HepG2 (cell line): ENCODE data around the gene ERF. TPM values are rescaled to one million over a fixed set of nuclear protein-coding genes. Genes with fewer than 3 reads are reported as not detected.
A peak's percentile ranks its signal among the peaks of the same experiment; 100 is the strongest.

ENCODE experiments used
- AGO1 ChIP-seq: fragments of 200-400 bp; formaldehyde crosslinking; IDR thresholded peaks from 2 replicates; pipeline ENCODE4 v1.6.1; 2017; ENCODE audit warnings: mild to moderate bottlenecking, low read depth, low read length, moderate library complexity; ENCODE audit not compliant: poor library complexity, severe bottlenecking
- HDAC2 ChIP-seq: sonication (generic); formaldehyde crosslinking; IDR thresholded peaks from 2 replicates; pipeline ENCODE4 v1.4.0; 2020; ENCODE audit warnings: missing genetic modification reagents
- HIVEP1 ChIP-seq: sonication (generic); formaldehyde crosslinking; IDR thresholded peaks from 2 replicates; pipeline ENCODE4 v1.4.0; 2020; ENCODE audit warnings: mild to moderate bottlenecking, missing genetic modification reagents
- HNRNPH1 ChIP-seq: fragments of 200-400 bp; formaldehyde crosslinking; optimal IDR thresholded peaks from 2 replicates; pipeline ENCODE3; 2017; ENCODE audit warnings: mild to moderate bottlenecking, low read depth, low read length
- IRF2 ChIP-seq: IDR thresholded peaks from 2 replicates; pipeline ENCODE4 v1.6.1; 2018; ENCODE audit warnings: missing genetic modification reagents, missing compliant biosample characterization
- LCORL ChIP-seq, 2 experiments: fragments of 450-650 bp in 1 of 2; sonication (generic) in 1 of 2; formaldehyde crosslinking in 1 of 2; IDR thresholded peaks; 2 replicates each; pipeline versions ENCODE4 v1.5.0 to v1.6.1; 2017 to 2020; ENCODE audit warnings: antibody characterized with exemption in 1 of 2, missing genetic modification reagents in 1 of 2
- NFRKB ChIP-seq: fragments of 450-650 bp; IDR thresholded peaks from 2 replicates; pipeline ENCODE4 v1.6.1; 2017
- NR2F1 ChIP-seq, 2 experiments: fragments of 450-650 bp in 1 of 2; formaldehyde crosslinking in 1 of 2; IDR thresholded peaks; 2 replicates each; pipeline versions ENCODE4 v1.5.0 to v1.6.1; 2016 to 2020; ENCODE audit warnings: mild to moderate bottlenecking in 1 of 2, missing compliant biosample characterization in 1 of 2, missing genetic modification reagents in 1 of 2, moderate library complexity in 1 of 2
- SATB2 ChIP-seq: sonication (generic); formaldehyde crosslinking; IDR thresholded peaks from 2 replicates; pipeline ENCODE4 v1.5.0; 2020; ENCODE audit warnings: missing genetic modification reagents
- SCMH1 ChIP-seq: sonication (generic); formaldehyde crosslinking; IDR thresholded peaks from 2 replicates; pipeline ENCODE4 v1.9.0; 2021; ENCODE audit warnings: missing genetic modification reagents, mild to moderate bottlenecking, borderline replicate concordance
- SMYD3 ChIP-seq: sonication (generic); formaldehyde crosslinking; IDR thresholded peaks from 2 replicates; pipeline ENCODE4 v1.8.1; 2023; ENCODE audit warnings: mild to moderate bottlenecking, missing genetic modification reagents
- ZFP41 ChIP-seq: sonication (generic); formaldehyde crosslinking; IDR thresholded peaks from 2 replicates; pipeline ENCODE4 v1.4.0; 2020; ENCODE audit warnings: mild to moderate bottlenecking, missing genetic modification reagents, borderline replicate concordance
- ZNF121 ChIP-seq: sonication (generic); formaldehyde crosslinking; IDR thresholded peaks from 2 replicates; pipeline ENCODE4 v1.5.0; 2020; ENCODE audit warnings: mild to moderate bottlenecking, missing genetic modification reagents
- ZNF232 ChIP-seq: sonication (generic); formaldehyde crosslinking; IDR thresholded peaks from 2 replicates; pipeline ENCODE4 v1.4.0; 2020; ENCODE audit warnings: missing genetic modification reagents, borderline replicate concordance
- ZNF329 ChIP-seq: sonication (generic); formaldehyde crosslinking; IDR thresholded peaks from 2 replicates; pipeline ENCODE4 v1.9.0; 2021; ENCODE audit warnings: low read depth, mild to moderate bottlenecking, missing genetic modification reagents
- ZNF337 ChIP-seq: sonication (generic); formaldehyde crosslinking; IDR thresholded peaks from 2 replicates; pipeline ENCODE4 v1.5.1; 2020; ENCODE audit warnings: missing genetic modification reagents, low read depth, mild to moderate bottlenecking, borderline replicate concordance
- ZNF383 ChIP-seq: sonication (generic); formaldehyde crosslinking; IDR thresholded peaks from 2 replicates; pipeline ENCODE4 v1.4.0; 2020; ENCODE audit warnings: missing genetic modification reagents, mild to moderate bottlenecking, borderline replicate concordance
- ZNF431 ChIP-seq: sonication (generic); formaldehyde crosslinking; IDR thresholded peaks from 2 replicates; pipeline ENCODE4 v1.9.0; 2022; ENCODE audit warnings: missing genetic modification reagents, low read depth, mild to moderate bottlenecking, borderline replicate concordance
- ZNF766 ChIP-seq: sonication (generic); formaldehyde crosslinking; IDR thresholded peaks from 2 replicates; pipeline ENCODE4 v1.5.0; 2020; ENCODE audit warnings: missing genetic modification reagents, borderline replicate concordance
- polyA plus RNA-seq, 8 experiments: library from polyadenylated mRNA; depleted of rRNA in 3 of 8; stranded (reverse) in 7 of 8; unstranded in 1 of 8; fragments of >200 nt; fragmentation: Illumina TruSeq in 4 of 8; extraction: Trizol in 4 of 8; gene quantifications; 2 replicates each; pipeline versions ENCODE4 v1.2.1 to v1.2.3, GENCODE V29; 2011 to 2016; ENCODE audit warnings: low read depth in 4 of 8, missing spikeins in 1 of 8, mixed read lengths in 1 of 8; ENCODE audit not compliant: insufficient read depth in 1 of 8
- total RNA-seq, 5 experiments: library from RNA; depleted of rRNA; stranded (reverse); fragments of >200 nt; fragmentation: Illumina TruSeq; extraction: Trizol; gene quantifications; 2 replicates each; pipeline ENCODE4 v1.2.3, GENCODE V29; 2016; ENCODE audit warnings: low read depth in 1 of 5
- TF ChIP-seq, protein P1 (sequence below), 2 experiments: IDR thresholded peaks; 2 replicates each; pipeline ENCODE4 v1.6.1; 2011 to 2012; ENCODE audit warnings: low read length in 2 of 2, borderline replicate concordance in 1 of 2, low read depth in 1 of 2, mild to moderate bottlenecking in 1 of 2, moderate library complexity in 1 of 2
- TF ChIP-seq, protein P2 (sequence below): sonication (generic); formaldehyde crosslinking; conservative IDR thresholded peaks from 2 replicates; pipeline ENCODE4 v1.8.0; 2022; ENCODE audit warnings: missing genetic modification reagents
- TF ChIP-seq, protein P3 (sequence below), 2 experiments: fragments of 450-650 bp in 1 of 2; sonication (generic) in 1 of 2; formaldehyde crosslinking; IDR thresholded peaks; 2 replicates each; pipeline versions ENCODE4 v1.5.0 to v1.8.0; 2020 to 2022; ENCODE audit warnings: mild to moderate bottlenecking in 1 of 2, missing genetic modification reagents in 1 of 2

The ERF gene
- total and polyA plus RNA-seq, 2 of the 13 experiments (the other 11 are each of a cell fraction or from before 2014, with no cell fraction given): 67.1 to 69.9 TPM

DNA sequence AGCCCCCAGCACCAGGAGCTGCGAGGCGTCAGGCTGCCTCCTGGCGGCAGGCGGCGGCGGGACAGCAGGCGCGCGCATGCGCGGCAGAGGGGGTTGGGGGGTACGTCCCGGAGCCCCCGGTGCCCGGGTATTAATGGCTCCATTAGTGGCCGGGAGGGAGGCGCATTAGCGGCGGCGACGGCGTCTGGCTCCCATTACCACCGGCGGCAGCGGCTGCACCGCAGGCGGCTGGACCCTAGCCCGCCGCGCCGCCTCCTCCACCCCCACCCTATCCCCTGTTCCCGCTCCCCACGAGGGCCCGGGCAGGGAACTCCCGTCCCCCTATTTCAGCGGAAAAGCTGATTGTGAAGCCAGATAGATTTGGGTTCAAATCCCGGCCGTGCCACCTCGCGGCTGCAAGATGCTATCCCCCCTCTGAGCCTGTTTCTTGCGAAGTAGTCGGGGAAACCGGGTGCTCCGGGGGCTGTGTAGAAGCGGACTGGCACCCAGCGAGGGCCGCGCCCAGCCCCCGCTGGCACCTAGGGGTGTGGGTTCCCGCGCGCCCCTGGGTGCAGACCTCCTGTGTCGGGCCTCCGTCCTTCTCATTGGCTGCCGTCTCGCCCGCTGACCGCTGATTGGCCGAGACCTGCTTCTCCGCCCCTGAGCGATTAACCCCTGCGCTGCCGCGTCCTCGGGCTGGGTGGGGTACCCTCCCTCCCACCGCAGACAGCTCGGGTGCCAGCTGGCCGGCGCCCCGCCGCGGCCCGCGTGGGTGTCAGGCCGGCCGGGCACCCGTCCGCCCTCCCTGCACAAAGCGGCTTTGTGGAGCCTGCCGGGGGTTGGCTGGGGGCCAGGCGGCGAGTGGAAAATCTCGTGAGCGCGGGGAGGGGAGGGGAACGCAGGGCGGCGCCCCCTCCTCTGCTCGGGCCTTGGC, 25.2 kb upstream of the ERF start (continued):
- TF ChIP-seq ZNF431 (CRISPR knock-in tag) (no peak), ZNF383 (no peak), SATB2 (CRISPR knock-in tag) (0 out of 2 replicates have a peak, but pooled peaks have one; percentile 58), ZNF121 (CRISPR knock-in tag) (no peak), HNRNPH1 (no peak), LCORL (IDR thresholded peaks at IDR 0.05) (no peak), LCORL (CRISPR knock-in tag; IDR thresholded peaks at IDR 0.05) (peak; percentile 14; the same call in 1 of the 2 replicates), AGO1 (peak; percentile 87), NR2F1 (CRISPR knock-in tag; IDR thresholded peaks at IDR 0.05) (no peak), IRF2 (CRISPR knock-in tag) (no peak), ZNF337 (no peak), SMYD3 (CRISPR knock-in tag) (no peak), ZNF766 (CRISPR knock-in tag) (no peak; the same call in 1 of the 2 replicates), HIVEP1 (CRISPR knock-in tag) (peak; percentile 81), HDAC2 (no peak), SCMH1 (no peak), NFRKB (no peak), ZNF232 (peak; percentile 45; the same call in 1 of the 2 replicates), ZNF329 (CRISPR knock-in tag) (no peak; the same call in 1 of the 2 replicates), ZFP41 (CRISPR knock-in tag) (no peak)
- TF ChIP-seq, protein P1, sequence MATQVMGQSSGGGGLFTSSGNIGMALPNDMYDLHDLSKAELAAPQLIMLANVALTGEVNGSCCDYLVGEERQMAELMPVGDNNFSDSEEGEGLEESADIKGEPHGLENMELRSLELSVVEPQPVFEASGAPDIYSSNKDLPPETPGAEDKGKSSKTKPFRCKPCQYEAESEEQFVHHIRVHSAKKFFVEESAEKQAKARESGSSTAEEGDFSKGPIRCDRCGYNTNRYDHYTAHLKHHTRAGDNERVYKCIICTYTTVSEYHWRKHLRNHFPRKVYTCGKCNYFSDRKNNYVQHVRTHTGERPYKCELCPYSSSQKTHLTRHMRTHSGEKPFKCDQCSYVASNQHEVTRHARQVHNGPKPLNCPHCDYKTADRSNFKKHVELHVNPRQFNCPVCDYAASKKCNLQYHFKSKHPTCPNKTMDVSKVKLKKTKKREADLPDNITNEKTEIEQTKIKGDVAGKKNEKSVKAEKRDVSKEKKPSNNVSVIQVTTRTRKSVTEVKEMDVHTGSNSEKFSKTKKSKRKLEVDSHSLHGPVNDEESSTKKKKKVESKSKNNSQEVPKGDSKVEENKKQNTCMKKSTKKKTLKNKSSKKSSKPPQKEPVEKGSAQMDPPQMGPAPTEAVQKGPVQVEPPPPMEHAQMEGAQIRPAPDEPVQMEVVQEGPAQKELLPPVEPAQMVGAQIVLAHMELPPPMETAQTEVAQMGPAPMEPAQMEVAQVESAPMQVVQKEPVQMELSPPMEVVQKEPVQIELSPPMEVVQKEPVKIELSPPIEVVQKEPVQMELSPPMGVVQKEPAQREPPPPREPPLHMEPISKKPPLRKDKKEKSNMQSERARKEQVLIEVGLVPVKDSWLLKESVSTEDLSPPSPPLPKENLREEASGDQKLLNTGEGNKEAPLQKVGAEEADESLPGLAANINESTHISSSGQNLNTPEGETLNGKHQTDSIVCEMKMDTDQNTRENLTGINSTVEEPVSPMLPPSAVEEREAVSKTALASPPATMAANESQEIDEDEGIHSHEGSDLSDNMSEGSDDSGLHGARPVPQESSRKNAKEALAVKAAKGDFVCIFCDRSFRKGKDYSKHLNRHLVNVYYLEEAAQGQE (IDR thresholded peaks at IDR 0.05; ENCODE audit: borderline replicate concordance in 1 of 2, low read depth in 1 of 2, low read length in 2 of 2): 0 out of 4 replicates have a peak, but pooled peaks of 1 of the 2 experiments have one; percentile 10
- TF ChIP-seq, protein P2, sequence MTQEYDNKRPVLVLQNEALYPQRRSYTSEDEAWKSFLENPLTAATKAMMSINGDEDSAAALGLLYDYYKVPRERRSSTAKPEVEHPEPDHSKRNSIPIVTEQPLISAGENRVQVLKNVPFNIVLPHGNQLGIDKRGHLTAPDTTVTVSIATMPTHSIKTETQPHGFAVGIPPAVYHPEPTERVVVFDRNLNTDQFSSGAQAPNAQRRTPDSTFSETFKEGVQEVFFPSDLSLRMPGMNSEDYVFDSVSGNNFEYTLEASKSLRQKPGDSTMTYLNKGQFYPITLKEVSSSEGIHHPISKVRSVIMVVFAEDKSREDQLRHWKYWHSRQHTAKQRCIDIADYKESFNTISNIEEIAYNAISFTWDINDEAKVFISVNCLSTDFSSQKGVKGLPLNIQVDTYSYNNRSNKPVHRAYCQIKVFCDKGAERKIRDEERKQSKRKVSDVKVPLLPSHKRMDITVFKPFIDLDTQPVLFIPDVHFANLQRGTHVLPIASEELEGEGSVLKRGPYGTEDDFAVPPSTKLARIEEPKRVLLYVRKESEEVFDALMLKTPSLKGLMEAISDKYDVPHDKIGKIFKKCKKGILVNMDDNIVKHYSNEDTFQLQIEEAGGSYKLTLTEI (CRISPR knock-in tag): no peak
- TF ChIP-seq, protein P3, sequence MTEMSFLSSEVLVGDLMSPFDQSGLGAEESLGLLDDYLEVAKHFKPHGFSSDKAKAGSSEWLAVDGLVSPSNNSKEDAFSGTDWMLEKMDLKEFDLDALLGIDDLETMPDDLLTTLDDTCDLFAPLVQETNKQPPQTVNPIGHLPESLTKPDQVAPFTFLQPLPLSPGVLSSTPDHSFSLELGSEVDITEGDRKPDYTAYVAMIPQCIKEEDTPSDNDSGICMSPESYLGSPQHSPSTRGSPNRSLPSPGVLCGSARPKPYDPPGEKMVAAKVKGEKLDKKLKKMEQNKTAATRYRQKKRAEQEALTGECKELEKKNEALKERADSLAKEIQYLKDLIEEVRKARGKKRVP (CRISPR knock-in tag; IDR thresholded peaks at IDR 0.05): no peak
